Glutamatergic neuron (in vitro differentiated cells): ENCODE data around the gene CKB. TPM values are rescaled to one million over a fixed set of nuclear protein-coding genes. Genes with fewer than 3 reads are reported as not detected.

Experiments
- DNase-seq: peaks from one replicate; pipeline ENCODE4 v3.0.0; 2022
- H3K27ac Mint-ChIP-seq: one replicate; pipeline ENCODE4 v1.8.0; 2020; ENCODE audit warnings: mild to moderate bottlenecking, mixed read lengths, inconsistent platforms; ENCODE audit not compliant: unreplicated experiment
- H3K27me3 Mint-ChIP-seq: one replicate; pipeline ENCODE4 v1.8.0; 2020; ENCODE audit warnings: mild to moderate bottlenecking, moderate library complexity, mixed read lengths, inconsistent platforms; ENCODE audit not compliant: unreplicated experiment
- H3K36me3 Mint-ChIP-seq: one replicate; pipeline ENCODE4 v1.8.0; 2020; ENCODE audit warnings: mild to moderate bottlenecking, mixed read lengths, inconsistent platforms; ENCODE audit not compliant: unreplicated experiment
- H3K4me1 Mint-ChIP-seq: one replicate; pipeline ENCODE4 v1.8.0; 2020; ENCODE audit warnings: mild to moderate bottlenecking, low read depth, mixed read lengths, inconsistent platforms; ENCODE audit not compliant: unreplicated experiment
- H3K4me3 Mint-ChIP-seq: one replicate; pipeline ENCODE4 v1.8.0; 2020; ENCODE audit warnings: mild to moderate bottlenecking, mixed read lengths, inconsistent platforms; ENCODE audit not compliant: unreplicated experiment
- H3K9me3 Mint-ChIP-seq: one replicate; pipeline ENCODE4 v1.8.0; 2020; ENCODE audit warnings: mild to moderate bottlenecking, moderate library complexity, mixed read lengths, inconsistent platforms; ENCODE audit not compliant: unreplicated experiment
- CTCF ChIP-seq: fragments of 200-600 bp; sonication (generic); IDR thresholded peaks from one replicate; pipeline ENCODE4 v1.5.0; 2021; ENCODE audit not compliant: partially characterized antibody, unreplicated experiment
- total RNA-seq: library from RNA; stranded (reverse); fragmentation: NEBNext Ultra II Directional; extraction: Animal tissue kit (Norgen Biotek cat#: 25700); gene quantifications from one replicate; pipeline ENCODE4 v1.2.1, GENCODE V29; 2021; ENCODE audit not compliant: unreplicated experiment

Gene CKB
- total RNA-seq, 1 donor from 2014 or later = 2,561 TPM

- Mint-ChIP-seq H3K27ac (no peak overlapping the region), H3K4me3 (no peak overlapping the region), H3K9me3 (peaks cover 11% of the 10 kb centered on the region), H3K27me3 (peaks cover 4% of the 10 kb centered on the region), H3K4me1 (peaks cover 4% of the 10 kb centered on the region), H3K36me3 (peaks cover 6% of the 10 kb centered on the region)
- TF ChIP-seq CTCF = no peak
- DNase-seq = no peak
Observed at GRCh38 chr14:103510724-103511693, 11.6 kb downstream of the CKB start.

GRCh38 chr14:103509864-103510723 lies 12.5 kb downstream of the CKB start:
- DNase-seq = no peak
- H3K4me3 Mint-ChIP-seq = no peak overlapping the region
- H3K4me1 Mint-ChIP-seq = peaks cover 4% of the 10 kb centered on the region
- peaks cover 7% of the 10 kb centered on the region for H3K27me3 Mint-ChIP-seq
- H3K27ac Mint-ChIP-seq = no peak overlapping the region
- peaks cover 6% of the 10 kb centered on the region for H3K36me3 Mint-ChIP-seq
- no peak for TF ChIP-seq CTCF
- peaks cover 13% of the 10 kb centered on the region for H3K9me3 Mint-ChIP-seq

GRCh38 chr14:103508521-103509329 lies 13.9 kb downstream of the CKB start:
- no peak for DNase-seq
- Mint-ChIP-seq H3K4me1 (no peaks in the 10 kb centered on the region), H3K9me3 (peaks cover 10% of the 10 kb centered on the region), H3K27me3 (peaks cover 10% of the 10 kb centered on the region), H3K27ac (no peak overlapping the region), H3K4me3 (no peak overlapping the region), H3K36me3 (peaks cover 6% of the 10 kb centered on the region)
- TF ChIP-seq CTCF = no peak

GRCh38 chr14:103507751-103508150 lies 14.9 kb downstream of the CKB start:
- no peak for TF ChIP-seq CTCF
- Mint-ChIP-seq H3K4me1 (no peaks in the 10 kb centered on the region), H3K27ac (no peak overlapping the region), H3K9me3 (peaks cover 10% of the 10 kb centered on the region), H3K27me3 (peaks cover 13% of the 10 kb centered on the region), H3K36me3 (peaks cover 6% of the 10 kb centered on the region), H3K4me3 (no peak overlapping the region)
- no peak for DNase-seq
